GM18861 (cell line): ENCODE measurements around the gene PTPRN2.
"Not testable (repeated sequence)": the region's sequence is repeated elsewhere in the genome, so short reads cannot be mapped to it uniquely, and the experiment has no call there.

Experiments
- ATAC-seq: cut with Tn5 transposase; IDR thresholded peaks from one replicate; pipeline ENCODE4 v1.9.1; 2021; ENCODE audit not compliant: unreplicated experiment

Gene PTPRN2

DNA sequence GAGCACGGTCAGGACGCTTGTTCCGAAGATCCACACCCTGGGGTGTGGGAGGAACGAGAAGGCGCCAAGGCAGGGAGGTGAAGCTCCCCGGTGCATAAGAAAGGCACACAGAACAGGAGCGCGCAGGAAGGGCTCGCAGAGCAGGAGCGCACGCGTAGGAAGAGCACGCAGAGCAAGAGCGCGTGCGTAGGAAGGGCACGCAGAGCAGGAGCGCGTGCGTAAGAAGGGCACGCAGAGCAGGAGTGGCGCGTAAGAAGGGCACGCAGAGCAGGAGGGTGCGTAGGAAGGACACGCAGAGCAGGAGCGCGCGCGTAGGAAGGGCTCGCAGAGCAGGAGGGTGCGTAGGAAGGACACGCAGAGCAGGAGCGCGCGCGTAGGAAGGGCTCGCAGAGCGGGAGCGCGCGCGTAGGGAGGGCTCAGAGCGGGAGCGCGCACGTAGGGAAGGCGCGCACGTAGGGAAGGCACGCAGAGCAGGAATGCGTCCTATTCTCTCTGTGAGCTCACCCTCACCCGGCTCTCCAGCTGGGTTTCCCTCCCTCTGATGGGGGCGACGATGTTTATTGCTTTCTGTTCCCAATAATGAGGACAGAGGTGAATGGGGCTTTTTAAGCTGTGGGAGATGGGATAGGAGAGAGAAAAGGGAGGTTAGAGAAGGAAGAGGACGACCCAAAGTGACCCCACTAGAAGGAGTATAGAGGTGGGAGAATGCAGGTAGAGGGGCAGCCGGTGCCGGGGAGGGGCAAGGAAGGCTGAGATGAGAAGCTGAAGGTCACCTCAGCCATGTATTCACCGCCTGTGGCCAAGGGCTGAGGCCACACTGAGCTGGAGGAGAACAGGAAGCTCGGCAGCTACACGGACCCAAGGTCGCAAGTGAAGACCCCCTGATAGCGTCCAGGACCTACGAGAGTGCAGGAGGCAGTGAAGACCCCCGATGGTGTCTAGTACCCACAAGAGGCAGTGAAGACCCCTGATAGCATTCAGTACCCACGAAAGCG is 423.2 kb downstream of the PTPRN2 start:
- ATAC-seq = no peak

DNA sequence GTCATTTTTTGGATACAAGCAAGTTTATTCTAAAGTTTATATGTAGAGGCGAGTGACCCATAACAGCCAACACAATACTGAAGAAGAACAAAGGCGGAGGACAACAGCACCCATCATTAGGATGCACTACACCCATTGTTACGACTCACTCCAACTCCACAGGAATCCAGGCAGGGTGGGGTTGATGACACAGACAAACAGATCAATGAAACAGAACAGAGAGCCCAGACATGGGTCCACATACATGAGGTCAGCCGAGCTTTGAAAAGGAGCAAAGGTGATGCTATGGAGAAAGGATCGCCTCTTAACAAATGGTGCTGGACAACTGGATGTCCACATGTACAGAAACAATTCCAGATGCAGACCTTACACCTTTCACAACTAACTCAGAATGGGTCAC is 426.4 kb downstream of the PTPRN2 start:
- ATAC-seq = no peak

DNA sequence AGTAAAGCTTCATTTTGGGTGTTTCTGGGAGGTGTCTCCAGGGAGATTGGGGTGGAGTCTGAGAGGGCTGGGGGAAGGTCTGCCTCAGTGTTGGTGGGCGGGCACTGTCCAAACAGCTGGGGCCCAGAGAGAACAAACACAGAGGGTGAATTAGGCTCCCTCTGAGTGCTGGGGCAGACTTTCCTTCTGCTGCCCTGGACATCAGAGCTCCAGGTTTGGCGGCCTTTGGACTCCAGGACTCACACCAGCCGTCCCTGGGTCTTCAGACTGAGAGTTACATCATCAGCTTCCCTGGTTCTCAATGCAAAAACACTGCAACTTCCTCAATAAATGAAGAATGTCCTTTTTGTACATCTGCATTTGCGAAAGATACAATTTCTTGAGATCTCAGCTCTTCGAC is 427.4 kb downstream of the PTPRN2 start:
- no peak for ATAC-seq

DNA sequence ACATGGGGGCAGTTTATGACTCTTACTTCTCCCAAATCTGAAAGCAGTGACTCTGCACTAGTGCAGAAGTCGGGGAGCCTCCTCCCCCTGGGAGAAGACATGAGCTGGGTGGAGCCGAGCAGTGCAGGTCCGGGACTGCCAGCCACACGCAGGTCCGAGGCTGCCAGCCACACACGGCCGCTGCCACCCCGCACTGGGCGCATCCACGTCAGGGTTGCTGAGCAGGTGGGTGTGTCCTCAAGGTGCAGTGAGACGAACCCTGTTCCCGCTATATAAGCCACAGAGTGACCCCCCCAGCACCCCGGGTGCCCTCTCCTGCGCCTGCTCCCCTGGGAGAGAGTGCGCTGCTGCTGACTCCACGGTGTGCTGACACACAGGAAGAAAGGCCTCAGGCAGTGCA is 430.2 kb downstream of the PTPRN2 start:
- ATAC-seq = no peak

DNA sequence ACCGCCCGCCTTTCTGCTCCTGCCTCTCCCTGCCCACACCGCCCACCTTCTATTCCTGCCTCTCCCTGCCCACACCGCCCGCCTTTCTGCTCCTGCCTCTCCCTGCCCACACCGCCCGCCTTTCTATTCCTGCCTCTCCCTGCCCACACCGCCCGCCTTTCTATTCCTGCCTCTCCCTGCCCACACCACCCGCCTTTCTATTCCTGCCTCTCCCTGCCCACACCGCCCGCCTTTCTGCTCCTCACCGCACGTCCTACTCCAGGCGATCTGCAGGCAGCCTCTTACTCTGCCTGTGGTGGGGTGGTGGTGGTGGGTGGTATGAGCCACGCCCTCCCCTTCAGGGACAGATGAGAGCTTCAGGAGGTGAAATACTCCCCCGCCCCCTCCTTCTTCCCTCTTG is 436.4 kb downstream of the PTPRN2 start:
- not testable (repeated sequence) for ATAC-seq

DNA sequence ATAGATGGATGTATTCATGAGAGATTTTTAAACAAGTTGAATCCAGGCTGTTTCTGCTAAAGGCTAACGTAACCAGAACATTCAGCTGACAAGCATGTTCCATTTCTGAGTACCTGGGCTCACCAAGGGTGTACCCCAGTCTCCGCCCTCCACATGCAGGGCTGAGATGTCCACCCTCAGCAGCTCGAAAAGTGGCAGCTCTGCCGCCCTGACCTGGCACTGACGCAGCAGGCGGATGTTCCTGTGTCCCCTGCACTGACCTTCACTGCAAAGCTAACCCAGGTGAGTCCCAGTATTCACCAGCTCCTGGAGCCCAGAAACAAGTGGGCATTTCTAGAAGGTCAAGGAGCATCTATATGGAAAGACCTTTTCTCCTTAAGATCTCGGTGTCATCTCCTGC is 437.4 kb downstream of the PTPRN2 start:
- no peak for ATAC-seq

DNA sequence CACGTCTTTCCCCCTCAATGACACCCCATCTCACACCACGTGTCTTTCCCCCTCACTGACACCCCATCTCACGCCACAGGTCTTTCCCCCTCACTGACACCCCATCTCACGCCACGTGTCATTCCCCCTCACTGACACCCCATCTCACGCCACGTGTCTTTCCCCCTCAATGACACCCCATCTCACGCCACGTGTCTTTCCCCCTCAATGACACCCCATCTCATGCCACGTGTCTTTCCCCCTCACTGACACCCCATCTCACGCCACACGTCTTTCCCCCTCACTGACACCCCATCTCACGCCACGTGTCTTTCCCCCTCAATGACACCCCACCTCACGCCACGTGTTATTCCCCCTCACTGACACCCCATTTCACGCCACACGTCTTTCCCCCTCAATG is 440.2 kb downstream of the PTPRN2 start:
- not testable (repeated sequence) for ATAC-seq

DNA sequence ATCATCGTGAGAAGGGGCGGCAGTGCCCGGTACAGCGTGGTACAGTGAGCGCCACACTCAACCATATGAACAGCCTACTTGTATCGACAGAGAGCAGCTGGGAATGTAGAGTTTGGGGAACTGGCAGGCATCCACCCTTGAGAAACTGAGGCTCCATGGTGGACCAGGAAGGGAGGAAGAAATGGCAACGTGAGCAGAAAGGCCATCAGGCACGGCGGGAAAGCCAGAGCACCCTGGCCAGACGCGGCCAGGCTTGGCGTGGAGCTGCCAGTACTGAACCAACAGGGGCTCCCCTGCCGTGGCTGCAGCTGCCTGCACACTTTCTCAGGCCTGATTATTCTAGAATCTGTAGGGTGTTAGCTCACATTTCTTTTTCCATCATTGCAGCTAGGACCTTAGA is 442.3 kb downstream of the PTPRN2 start:
- ATAC-seq = no peak

DNA sequence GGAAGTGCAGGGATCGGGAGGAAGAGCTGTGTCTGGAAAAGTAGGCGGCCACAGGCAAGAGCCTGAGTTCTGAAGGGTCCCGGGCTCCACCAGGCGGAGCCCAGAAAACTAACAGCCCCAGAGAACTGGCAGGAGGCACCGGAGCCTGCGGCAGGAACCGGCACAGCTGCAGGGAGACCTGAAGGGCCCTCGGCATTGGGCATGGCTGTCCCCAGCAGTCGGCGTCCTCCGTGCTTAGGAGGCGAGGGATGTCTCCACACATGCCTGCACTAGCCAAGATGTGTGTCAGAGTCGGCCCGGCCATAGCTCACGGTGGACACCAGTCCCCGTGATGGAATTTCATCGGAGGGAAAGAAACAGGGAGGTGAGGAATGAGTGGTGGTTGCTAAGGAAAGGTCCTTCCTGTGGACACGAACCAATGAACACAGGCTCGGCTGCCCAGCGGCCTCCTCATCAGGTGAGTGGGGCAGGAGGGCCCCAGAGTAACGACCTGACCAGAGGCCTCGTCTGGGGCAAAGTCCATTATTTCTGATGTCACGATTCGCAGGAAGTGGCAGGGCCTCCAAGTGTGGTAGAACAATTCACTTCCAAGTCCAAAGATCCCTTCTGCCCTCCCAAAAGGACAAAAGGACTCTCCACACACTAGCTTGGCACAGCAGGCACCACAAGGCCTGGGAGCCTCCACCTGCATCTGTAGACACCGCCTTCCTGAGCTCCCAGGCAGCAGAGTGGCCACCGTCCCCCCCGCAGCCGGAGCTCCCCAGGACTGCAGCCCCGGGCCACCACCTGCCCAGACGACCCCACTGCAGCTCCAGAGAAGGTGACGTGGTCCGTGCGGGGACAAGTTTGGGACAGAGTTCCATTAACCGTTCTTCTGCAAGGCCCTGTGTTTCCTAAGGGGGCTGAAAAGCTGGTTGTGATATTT is 444.2 kb downstream of the PTPRN2 start:
- no peak for ATAC-seq

DNA sequence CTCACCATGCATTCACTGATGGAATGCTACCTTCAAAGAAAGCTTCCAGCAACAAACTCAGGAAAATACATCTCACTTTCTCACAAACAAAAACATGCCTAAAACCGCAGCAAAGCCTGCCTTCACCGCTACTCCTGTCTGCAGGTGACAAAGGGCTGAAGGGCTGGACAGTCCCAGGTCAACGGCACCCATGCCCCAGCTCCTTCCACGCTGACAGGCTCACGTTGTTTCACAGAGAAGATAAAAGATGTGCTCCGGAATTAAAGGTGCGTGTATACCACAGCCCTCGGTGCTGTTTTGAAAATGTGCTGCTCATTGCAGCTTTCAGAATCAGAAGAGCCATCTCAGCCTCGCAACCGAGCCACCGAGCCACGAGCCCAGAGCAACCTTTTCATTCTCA is 445.0 kb downstream of the PTPRN2 start:
- no peak for ATAC-seq

DNA sequence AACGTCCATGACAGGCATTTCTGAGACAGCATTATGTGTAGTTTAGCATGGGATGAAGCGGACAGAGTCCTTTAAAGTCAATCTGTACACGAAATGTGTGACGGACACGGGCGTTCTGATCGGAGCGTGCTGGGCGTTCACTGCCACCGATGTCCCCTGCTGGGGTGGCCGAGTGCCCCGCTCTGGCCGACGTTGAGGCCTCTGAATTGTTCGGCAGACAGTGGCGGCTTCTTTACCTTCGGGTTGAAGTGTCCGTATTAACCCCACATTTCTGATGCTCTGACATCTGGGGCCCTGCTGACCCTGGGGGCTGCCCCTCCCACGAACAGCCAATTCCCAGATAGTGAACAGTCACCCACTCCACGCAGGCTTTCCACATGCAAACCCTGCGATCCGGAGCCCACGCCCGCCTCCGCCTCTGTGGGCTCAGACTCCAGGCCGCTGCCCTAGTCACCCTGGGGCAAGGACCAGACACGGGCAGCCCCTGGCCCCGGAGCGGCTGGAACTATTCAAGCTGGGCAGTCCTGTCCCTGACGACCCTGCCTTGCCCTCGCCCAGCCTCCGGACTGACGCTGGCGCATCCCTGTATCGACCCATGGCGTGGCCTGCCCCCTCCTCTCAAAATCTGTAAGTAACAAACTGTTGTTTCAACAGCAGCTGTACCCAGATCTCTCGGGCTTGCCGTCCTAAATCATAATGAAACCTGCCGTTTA is 445.7 kb downstream of the PTPRN2 start:
- no peak for ATAC-seq

DNA sequence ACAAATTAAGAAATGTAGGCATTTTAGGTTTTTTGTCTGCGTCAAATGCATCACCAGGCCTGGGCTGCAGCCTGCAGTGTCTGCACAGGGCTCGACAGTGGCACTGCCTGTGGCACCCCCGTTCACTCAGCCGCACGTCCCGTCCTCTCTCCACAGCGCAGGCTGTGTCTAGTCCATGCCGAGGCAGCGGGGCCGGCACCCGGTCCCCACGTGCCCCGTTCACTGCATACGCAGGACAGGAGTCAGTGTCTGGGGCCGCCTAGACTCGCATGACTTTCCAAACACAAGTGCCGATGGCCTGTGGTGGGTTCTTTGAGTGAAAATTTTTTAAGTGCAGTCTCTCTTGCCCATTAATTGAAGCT is 446.4 kb downstream of the PTPRN2 start:
- ATAC-seq = no peak

DNA sequence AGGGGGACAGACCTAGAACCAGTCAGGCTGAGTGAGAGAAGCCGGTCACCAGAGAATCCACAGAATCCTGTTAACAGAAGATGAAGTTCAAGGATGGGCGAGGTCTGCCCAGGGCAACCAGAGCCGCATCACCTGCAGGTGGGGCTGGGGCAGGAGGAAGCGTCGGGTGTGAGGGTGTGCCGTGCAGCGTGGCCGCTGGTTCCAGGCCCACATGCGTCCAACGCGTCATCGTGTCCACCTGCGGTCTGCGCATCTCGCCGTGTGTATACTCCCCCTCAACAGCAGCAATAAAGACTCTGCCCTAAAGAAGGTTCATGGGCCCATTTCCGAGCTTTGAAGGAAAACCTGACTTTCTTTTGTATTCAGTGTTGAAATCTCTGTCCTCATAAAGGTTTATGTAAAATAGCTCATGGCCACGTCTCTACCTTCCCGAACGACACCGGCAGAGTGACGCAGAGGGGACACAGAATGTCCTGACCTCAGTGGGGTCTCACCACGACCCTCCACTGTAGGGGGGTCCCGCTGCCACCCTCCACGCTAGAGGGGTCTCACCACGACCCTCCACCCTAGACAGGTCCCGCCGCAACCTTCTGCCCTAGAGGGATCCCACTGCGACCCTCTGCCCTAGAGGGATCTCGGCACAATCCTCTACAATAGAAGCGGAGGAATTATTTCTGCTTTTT is 446.9 kb downstream of the PTPRN2 start:
- ATAC-seq = no peak

DNA sequence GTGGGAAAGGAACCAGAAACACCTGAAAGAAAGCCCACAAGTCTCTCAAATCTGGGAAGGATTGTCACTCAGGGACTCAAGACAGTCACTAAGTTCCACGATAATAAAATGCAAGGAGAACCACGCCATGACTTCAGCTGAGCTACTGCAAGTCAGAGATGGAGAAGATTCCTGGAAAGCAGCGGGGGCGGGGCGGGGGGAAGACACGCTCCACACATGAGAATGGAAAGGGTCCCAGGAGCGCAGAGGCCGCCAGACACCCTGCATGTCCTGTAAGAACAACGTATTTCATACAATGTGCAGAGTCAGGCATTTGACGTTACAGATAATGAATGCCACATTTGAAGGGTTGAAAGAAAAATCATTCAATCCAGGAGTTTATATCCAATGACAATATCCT is 448.1 kb downstream of the PTPRN2 start:
- no peak for ATAC-seq

DNA sequence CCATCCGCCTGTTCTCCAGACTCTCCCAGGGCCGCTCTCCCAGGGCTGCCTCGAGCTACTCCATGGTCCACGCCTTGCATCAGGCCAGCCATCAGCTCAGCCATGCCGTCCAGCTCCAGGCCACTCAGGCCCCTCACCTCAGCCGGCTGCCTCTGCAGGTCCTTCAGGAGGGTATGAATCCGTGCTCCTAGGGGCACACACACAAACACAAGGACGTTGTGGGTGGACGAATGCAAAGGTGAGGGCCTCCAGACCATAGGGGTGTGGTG is 449.4 kb downstream of the PTPRN2 start:
- ATAC-seq = no peak

DNA sequence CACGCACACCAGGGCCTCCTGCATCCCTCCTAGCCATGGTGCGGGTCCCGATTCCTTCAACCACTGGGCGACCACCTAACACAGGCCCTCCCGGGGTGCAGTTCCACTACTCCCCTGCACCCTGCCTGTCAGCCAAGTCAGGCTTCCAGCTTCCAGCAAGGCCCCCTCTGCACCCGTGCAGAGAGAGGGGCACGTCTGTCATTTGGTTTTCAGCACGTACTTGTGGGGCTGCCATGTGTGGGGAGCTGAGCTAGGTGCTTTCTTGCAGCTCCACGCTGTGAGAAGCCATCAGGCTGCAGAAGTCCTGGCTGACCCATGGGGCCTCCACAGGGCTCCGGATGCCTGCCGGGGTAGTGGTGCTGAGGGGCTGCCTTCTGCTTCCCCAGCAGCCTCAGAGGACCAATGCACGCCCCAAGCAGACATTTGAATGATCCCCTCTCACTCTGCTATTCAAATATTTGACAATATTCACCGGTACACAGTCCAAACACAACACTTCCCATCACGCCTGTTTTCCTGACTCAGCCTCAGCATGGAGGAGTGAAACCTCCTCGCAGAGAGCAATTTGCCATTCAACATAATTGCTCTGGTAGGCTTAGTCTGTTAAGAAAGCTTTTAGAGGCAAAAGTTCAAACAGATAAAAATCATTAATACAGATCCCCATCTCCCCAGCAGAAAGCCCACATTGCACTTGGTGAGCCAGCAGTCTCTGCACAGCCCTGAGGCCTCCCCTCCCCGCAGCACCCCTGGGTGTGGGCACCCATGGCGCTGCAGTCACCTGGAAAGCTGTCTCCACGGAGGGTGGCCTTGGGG is 449.9 kb downstream of the PTPRN2 start:
- ATAC-seq = no peak

DNA sequence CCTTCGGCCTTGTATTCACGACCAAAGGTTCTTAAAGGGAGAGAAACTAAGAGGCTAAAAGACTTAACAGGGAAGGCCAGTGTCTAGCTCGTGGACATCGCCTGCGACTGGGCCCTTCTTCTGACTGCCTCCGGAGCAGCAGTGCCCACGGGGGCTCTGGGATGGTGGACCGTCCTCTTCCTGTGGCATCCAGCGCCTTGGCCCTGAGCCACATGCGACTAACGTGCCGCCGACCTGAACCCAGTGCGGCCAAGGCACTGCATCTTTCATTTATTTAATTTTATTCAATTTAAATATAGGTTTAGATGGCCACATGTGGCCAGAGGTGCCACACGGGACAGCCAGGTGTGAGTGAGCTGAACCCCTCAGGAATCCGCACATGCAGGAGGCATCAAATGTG is 451.7 kb downstream of the PTPRN2 start:
- no peak for ATAC-seq

DNA sequence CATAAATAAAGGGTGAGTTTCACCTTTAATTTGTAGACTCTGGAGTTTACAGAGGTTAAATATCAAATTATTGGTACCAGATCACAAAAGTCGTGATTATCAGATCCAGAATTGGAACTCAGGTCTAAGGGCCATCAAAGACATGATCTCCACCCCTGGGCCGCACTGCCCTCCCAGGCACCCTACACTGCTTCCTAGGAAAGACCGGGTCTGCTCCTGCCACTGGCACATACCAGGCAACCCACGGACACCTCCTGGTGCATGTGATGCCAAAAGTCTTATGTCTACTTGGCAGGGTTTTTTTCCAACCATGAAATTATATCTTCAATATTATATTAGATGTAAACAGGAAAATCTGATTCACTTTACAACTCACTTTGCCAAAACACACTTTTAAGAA is 452.8 kb downstream of the PTPRN2 start:
- ATAC-seq = no peak

DNA sequence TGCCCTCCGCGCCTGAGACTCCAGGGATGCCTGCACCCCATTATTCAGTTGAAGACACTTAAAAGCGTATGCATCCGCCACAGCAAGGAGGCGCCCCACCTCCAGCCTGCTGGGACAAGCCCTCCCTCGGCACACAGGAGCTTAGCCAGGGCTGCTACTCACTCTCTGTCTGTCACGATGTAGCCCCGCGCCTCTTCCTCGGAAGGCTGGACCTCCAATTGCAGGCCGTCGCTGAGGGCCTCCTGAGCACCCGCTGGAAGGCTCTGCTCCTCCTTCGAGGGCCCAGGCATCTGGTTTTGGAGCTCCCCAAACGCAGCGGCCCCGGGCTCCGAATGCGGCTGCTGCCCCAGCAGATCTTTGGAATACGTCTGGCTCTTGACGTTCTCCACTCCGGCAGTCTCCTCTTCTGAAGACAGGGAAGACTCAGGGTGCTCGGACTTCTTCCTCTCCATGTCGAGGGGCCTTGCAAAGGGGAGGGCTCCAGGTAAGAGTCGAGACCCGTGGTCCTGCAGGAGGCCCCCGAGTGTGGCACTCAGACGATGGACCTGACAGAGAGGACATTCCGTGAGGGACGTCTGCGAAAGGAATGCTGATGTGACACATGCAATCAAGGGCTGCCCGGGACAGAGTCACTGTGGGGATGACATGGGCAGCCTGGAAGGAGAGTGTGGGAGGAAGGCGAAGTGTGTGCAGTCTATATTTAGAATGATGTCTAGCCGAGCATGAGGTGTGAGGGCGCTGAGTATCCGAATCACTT is 453.9 kb downstream of the PTPRN2 start:
- ATAC-seq = no peak
